GM21576 (cell line): ENCODE data around the gene WASL.
"Not testable (repeated sequence)": the region's sequence is repeated elsewhere in the genome, so short reads cannot be mapped to it uniquely, and the experiment has no call there.

Experiments
- ATAC-seq: cut with Tn5 transposase; IDR thresholded peaks from one replicate; pipeline ENCODE4 v1.9.1; 2021; ENCODE audit warnings: mild to moderate bottlenecking, moderate library complexity; ENCODE audit not compliant: unreplicated experiment

WASL gene

DNA sequence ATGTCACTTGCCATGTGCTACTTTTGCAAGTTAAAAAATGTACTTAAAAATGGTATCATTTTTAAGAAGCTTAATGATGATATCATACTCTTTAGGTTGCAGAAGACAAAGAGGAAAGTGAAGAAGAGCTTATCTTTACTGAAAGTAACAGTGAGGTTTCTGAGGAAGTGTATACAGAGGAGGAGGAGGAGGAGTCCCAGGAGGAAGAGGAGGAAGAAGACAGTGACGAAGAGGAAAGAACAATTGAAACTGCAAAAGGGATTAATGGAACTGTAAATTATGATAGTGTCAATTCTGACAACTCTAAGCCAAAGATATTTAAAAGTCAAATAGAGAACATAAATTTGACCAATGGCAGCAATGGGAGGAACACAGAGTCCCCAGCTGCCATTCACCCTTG is 87.0 kb downstream of the WASL start:
- no peak for ATAC-seq

DNA sequence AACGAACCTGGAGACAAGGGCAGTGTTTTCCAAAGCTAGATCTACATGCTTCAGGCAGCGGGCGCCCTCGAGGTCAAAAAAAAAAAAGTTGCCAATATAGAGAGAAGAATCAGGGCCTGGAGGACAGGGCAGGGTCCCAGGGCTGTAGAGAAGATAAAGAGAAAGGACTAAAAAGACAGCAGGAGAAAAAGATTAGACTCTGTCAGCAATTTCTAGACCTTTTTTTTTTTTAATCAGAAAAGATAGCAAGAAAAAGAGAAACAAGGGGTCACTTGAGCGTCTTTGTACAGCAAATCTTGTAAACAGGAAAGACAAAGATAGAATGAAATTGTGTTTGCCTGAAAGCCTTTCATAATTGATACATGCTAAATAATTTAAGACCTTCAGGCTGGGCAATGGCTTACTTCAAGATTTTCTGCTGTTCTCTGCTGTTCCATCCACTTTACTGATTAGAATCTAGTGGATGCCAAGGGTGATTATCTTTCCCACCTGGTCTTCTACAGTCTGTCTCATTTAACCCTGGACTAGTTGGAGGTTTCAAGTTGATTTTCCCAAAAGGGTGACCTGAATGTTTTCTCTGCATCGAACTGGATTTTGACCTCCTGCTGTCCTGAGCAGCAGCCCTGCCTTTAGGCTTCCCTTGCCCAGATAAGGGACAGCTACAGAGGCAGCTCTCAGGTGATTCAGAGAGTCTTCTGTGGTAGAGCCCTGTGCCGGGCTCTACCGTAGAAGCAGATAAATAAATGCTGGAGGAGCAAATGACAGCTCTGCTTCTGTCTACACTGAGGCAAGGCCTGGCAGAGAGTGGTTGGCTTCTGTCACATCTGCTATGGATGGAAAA is 88.1 kb downstream of the WASL start:
- ATAC-seq = no peak

DNA sequence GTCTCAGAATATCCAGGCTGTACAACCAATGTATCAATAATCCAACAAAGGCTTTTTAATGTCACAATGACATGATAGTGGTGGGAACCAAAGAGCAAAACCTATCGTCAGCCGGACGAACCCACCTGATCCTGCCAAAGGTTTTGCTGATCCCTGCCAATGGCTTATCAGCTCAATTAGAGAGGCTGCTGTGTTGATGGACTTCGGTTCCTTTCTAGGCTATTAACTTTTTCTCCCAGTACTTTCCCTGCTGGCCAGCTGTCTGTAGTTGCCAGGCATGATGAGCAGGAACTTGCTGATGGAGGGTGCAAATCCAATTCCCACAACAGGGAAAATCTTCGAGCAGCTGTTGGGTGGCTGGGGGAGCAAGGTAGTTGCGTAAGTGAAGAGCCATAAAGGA is 90.8 kb downstream of the WASL start:
- ATAC-seq = no peak

DNA sequence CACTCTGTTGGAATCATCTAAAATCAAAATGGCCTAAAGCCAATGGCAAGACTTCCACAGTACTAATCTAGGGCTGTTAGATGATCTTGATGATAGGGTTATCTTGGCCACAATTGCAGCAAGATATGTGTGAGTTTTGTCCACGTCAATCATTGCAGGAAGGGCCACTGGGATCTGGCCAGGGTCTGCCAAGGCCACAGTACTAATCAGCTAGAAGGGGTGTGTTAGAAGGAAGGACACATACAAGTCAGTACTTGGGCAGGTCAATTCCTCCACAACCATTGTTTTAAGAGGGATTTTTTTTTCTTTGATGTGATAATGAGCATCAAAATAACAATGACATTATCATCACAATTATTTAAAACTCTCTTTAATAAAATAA is 91.5 kb downstream of the WASL start:
- ATAC-seq = no peak

DNA sequence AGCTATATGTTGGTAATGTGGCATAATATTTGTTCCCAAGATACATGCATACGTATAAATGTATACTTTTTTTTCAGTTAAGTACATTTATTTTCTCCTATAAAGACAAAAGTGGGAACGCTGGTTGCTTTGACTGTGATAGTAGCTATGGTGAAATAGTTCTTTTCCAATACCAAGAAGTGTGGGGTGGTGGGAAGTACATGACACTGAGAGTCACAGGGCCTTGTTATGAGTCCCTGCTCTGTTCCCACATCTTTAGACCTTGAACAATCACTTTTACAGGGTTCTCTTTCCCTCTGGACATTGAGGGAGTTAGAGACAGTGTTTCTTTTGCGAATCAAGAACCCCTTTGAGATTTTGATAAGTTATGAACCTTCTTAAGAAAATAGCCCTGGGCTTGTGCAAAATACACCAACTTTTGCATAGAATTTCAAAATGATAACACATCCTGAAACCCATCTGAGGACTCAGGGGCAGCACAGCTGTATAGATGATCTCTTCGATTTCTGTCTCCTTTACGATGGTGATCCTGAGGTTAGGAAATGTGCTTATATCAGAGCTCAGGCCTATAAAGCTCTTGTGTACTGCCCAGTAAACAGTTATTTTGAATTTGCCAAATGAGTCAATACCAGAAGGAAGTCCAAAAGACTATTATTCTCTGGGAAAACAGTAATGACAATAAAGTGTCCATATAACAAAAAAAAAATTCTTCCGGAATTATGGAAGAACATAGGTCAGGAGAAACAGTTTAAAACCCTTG is 92.1 kb downstream of the WASL start:
- no peak for ATAC-seq

DNA sequence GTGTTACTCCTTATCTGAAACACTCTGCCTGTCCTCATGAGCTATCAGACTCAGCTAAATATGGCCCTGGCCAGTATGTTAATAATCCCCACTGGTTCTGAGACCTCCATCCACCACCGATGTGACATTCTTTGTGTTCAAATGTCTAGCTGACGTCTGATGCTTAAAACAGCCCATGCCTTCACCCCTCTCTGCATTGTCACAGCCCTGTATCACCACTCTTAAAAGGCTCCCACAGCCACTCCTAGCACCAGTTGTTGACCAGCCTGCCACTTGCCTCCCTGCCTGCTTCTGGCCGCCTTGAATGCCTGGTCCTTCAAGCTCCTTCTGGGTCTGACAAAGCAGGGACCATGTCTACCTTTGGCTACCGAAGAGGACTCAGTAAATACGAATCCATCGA is 93.2 kb downstream of the WASL start, which contains the start of gene LMOD2:
TSS of gene LMOD2 (plus strand) at position 253 of the 400 bp plus-strand sequence. CDS start at position 351, 98 bp downstream.
- no peak for ATAC-seq

DNA sequence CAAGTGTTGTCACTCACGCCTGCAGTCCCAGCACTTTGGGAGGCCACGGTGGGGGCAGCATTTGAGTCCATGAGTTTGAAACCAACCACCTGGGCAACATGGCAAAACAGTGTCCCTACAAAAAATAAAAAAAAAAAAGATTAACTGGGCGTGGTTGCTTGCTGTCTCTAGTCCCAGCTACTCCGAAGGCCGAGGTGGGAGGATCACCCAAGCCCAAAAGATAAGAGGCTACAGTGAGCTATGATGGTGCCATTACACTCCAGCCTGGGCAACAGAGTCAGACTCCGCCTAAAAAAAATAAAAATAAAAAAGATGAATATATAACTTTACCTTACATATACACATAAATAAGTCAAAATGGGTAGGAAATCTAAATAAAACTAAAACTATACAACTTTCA is 95.6 kb downstream of the WASL start:
- no peak for ATAC-seq

DNA sequence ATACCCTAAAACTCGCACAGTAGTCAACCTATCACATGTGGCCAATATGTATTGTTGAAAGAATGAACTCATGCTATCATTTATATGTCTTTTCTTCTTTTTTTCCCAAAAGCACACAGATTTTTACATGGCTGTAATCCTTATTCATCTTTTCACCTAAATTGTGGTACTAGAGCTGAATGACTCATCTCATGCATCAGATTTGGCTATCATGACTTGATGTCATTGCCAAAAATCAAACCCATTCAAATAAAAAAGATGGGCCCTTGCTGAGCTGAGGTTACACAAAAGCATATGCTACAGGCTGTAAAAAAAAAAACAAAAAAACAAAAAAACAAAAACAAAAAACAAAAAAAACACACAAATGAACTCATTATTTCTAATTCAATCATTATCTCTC is 96.4 kb downstream of the WASL start:
- ATAC-seq = no peak

DNA sequence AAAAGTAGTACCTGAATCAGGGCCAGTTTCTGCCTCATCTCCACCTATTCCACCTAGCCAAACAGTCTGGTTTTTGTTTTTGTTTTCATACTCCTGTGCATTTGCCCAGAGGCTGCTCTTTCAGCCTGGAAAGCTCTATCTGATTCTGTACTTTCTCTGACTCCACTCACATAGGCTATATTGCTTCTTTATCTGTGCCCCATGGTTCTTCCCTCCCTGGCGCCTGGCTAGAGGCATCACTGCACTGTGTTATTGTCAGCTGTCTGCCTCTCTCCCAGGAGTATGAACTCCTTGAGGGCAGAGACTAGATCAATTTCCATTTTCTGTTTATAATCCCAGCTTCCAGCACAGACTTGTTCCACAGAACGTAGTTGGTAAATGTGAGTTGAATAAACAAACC is 98.2 kb downstream of the WASL start:
- no peak for ATAC-seq

DNA sequence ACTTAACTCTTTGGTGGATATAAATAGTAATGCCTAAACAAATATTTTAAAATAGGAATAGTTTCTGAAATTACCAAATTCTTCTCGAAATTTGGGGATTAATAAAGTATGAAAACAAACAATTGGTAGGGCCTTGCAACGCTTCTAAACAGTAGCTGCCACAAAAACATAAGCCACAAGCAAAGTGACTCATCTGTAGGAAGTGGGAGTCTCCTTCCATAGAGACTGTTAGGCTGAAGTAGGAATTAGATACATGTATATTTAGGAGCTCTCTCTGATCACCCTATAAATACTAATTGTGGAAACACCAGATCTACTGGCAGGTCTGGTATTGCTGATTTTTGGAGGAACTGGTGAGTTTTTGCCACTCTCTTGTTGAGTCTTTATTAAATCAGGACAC is 98.8 kb downstream of the WASL start:
- ATAC-seq = no peak

DNA sequence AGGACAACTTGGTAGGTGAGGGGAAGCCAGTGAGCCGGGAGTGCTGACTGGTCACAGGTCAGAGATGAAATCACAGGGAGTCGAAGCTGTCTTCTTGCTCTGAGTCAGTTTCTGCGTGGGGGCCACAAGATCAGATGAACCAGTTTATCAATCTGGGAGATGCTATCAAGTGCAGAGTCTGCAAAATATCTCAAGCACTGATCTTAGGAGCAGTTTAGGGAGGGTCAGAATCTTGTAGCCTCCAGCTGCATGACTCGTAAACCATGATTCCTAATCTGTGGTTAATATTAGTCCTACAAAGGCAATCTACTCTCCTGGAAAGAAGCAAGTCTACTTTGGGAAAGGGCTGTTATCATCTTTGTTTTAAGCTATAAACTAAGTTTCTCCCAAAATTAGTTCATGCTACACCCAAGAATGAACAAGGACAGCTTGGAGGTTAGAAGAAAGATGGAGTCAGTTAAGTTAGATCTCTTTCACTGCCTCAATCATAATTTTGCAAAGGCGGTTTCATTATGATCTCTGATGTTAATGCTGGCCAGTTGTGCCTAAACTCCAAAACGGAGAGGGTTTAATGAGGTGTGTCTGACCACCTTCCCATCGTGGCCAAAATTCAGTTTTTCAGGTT is 101.6 kb downstream of the WASL start:
- ATAC-seq = no peak

DNA sequence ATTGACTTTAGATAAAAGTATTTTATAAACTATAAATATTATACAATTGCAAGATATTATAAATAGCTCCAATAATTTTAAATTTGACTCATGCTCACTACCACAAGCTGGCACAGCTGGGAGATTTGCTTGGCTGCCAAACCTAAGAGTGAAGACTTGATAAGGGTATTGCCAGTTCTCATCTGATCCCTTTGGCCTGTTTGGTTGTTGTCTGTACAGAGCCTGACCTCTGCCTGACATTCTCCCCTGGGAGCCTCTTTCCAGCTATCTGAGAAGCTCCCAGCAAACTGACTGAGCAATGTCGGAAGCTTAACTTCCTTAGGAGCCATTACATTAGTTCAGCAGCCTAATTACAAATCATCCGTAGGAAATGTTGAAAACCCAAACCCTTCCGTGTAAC is 103.3 kb downstream of the WASL start:
- ATAC-seq = no peak

DNA sequence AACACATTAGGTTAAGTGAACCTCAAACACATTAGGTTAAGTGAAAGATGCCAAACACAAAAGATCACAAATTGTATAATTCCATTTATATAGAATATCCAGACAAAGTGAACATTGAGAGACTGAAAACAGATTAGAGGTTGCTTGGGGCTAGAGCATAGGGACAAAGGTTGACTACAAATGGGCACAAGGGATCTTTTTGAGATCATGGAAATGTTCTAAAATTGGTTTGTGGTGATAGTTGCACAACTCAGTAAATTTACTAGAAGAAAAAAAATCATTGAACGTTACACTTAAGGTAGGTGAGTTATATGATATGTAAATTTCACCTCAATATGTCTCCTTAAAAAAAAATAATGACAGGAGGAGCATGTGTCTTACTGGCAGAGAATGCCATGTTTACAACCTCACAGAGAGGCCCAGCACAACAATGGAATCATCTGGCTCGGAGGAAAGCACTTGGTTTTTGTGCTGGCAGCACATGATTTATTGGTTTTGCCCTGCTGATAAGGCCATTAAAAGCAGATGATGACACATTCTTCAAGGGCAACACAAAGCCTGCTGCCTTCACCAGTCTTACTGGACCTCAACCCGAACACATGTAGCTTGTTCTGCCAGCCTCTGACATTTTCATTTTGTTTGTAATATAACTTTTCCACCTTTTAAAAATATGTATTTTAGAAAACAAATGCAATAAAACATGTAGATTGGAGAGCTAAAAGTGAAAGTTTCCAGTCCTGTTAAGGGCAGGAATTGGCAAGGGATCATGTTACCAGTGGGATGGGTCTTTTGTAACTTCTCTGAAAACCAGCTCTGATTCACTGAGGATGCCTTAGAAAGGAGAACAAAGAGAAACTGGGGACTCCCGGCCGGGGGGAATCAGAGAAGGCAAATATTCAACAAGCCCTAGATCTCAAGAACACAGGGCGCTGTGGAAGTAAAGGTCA is 105.0 kb downstream of the WASL start:
- no peak for ATAC-seq

DNA sequence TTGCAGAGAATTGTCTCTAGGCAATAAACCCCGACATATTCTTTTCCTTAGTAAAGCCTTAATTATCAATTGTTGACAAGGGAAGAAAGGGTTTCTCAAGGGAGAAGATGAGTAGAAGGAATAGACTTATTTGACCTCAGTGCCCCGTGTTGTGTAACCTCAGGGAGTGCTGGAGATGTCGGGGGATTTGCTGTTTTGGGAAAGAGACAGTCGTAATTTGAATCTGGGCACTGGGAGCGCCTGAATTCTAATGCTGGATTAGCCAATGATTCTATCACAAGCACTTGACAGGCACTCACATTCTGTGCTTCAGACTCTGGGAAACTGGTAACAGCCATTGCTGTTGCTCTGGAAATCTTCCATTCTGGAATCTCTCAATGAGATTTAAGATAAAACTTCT is 106.9 kb downstream of the WASL start:
- ATAC-seq = no peak

DNA sequence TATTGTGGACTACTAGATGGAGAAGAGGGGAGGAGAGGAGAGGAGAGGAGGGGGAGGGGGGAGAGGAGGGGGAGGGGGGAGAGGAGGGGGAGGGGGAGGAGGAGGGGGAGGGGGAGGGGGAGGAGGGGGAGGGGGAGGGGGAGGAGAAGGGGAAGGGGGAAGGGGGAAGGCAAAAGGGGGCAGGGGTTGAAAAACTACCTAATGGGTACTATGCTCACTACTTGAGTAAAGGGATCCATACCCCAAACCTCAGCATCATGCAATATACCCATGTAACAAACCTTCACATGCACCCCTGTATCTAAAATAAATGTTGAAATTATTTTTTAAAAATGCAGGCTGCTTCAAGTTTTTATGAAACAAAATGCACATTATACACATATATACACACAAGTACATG is 108.2 kb downstream of the WASL start:
- no peak for ATAC-seq

DNA sequence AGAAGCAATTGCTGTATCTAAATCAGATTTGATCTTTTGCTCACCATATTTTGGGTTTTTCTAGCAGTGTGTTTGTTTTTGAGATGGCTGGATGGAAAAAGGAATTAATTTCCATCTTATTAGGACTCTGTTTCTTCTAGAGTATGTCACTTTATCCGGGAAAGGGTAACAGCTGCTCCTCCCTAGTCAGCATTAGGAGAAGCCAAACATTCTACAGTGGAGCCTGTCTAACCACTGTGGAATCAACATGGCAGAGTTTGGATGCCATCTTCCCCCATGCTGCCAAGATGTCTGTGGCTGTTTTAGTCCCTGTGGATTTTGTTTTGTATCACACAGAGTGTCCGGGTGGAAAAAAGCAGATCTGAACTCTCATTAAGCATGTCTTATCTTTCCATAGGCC is 109.2 kb downstream of the WASL start:
- ATAC-seq = no peak

DNA sequence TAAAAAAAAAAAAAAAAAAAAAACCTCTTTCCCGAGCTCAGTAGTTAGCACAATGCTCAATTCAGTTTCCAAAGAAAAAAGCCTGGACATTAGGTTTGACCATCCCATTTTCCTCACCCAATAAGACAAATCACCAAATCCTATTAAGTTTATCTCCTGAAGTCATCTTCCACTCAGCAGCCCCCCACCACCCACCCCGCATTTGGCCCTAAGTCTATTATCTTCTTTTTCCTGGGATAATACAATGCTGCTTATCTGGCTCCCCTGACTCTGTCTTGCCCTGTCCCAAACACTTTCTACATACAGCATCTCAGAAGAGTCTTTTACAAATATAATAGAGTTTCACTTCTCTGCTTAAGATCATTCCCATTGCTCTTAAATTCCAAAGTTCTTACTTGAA is 110.9 kb downstream of the WASL start:
- ATAC-seq = no peak

DNA sequence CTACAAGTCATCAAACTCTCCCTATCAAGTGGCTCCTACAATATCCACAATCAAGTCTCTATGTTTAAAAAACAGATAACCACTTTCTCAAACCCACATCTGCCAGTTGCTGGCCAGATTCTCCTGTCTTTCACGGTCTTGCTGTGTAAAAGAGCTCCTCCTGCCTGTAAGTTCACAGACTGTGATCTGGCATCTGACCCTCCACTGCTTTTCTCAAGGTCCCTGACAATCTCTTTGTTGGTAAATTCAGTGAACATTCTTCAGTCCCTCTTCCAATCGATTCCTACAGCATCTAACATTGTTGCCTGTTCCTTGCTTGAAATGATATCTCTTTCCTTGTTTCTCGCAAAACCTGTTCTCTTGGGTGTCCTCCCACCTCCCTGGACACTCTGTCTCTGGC is 111.6 kb downstream of the WASL start:
- ATAC-seq = no peak

DNA sequence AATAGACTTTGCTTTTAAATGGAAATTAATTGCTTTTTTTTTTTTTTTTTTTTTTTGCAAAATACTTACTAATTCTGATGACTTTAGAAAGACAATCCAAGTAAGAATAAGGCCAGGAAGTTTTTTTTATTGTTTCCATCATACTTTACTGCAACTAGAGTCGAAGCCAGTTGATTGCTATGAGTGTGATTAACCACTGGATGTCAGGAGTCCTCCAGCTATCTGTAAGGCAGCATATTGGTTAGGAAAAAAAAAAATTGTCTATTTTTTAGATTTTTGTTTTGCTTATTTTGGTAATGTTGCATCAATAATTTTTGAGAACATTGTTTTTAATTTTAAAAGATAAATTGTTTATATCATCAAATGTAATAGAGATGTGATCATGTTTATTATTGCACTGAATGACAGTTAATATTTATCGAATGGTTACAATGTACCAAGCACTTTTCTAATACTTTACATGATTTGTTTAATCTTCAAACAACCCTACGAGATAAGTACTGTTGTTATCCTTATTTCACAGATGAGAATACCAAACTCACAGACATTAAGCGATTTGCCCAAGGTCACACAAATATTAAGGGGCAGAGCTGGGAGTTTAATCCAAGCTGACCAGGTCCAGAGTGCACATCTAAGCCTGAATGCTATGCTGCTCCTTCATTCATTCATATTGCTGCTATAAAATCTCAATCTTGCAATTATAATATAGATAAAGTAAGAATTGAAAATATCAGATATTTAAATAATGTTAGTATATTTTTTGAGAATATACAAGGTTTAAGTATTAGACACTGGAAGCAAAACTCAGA is 113.0 kb downstream of the WASL start:
- no peak for ATAC-seq

DNA sequence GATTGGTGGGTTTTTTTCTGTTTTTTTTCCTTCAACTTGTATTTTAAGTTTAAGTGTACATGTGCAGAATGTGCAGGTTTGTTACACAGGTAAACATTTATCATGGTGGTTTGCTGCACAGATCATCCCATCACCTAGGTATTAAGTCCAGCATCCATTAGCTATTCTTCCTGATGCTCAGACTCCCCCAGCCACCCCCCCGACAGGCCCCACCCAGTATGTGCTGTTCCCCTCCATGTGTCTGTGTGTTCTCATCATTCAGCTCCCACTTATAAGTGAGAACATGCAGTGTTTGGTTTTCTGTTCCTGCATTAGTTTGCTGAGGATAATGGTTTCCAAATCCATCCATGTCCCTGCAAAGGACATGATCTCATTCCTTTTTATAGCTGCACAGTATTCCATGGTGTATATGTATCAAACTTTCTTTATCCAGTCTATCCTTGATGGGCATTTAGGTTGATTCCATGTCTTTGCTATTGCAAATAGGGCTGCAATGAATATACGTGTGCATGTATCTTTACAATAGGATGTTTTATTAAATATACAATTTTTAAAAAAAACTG is 114.7 kb downstream of the WASL start:
- not testable (repeated sequence) for ATAC-seq
